ENCODE measurements around the gene HOXB5. TPM values are rescaled to one million over a fixed set of nuclear protein-coding genes. Genes with fewer than 3 reads are reported as not detected.

HOXB5 gene
- polyA plus RNA-seq, 1 donor: 0.48 TPM

DNA sequence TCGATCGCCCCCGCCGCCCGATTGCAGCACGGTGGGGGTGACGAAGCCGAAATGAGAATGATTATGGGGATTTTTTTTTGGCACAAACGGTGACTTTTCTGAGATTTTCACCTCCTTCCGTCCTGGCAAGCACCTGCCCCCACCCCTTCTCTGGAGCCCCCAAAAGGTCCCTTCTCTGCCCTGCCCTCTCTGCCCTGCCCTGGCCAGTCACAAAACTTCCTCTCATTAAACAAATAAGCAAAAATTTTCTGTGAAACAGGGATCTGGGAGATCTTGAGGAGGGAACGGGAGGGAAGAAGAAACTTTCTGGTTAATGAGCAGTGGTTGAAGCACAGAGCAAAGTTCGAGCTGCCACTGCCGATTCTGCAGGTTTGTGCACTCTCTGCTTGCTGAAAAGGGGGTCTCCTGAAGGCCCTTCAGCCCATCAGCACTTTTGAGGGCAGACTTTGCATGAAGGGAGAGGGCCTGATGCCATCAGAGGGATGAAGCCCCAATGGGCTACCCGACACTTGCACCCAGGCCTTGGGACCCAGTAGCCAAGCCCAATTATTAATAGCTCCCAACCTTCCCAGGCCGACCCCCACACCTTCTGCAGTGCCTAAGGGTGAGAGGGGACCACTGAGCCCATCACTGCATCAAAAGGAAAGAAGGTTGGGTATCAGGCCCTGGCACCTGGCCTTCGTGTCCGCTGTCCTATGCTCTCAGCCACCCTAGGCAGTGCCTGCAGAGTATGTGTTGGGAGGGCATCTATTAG lies 22.6 kb upstream of the HOXB5 start:
- no peak for DNase-seq

DNA sequence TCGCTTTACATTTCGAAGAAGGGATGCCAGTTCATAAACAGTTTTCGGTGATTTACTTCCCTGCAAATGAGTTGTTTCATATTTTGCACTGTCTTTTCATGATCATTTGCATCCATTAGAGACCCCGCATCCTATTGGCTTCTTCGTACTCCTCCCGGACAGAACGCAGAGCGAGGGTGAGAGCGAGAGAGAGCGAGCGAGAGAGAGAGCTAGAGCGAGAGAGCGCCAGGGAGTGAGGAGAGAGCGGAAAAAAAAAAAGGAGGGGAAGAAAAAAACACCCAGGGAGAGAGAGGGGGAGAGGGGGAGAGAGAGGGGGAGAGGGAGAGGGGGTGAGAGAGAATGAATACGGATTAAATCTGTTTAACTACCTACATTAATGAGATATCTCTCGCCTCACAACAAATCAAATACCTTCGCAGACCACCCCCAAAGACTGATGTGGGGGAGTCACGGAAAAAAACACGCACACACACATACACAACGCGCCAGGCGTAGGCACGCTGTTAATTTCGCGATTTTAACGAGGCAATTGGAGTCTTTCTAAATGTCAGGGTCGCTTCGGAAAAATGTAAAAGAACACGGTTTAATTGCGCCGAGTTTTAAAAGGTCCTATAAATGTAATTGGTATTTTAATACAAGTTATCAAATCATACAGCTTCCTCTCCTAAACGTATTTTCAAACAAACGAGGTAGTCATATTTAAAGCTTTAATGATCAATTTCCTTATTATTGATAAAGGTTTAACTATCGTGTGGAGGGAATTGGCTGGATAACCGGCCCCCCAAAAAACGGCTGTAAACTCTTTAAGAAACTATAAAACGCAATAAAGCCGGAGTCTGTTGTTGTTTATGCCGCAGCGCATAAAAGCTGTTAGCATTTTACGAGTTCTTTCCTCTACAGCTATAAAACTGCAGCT lies 21.7 kb upstream of the HOXB5 start, which contains the start of gene HOXB8:
TSS of gene HOXB8 (minus strand) at position 246 of the 916 bp plus-strand sequence. CDS start 588 bp downstream, outside the sequence.
- DNase-seq: no peak

DNA sequence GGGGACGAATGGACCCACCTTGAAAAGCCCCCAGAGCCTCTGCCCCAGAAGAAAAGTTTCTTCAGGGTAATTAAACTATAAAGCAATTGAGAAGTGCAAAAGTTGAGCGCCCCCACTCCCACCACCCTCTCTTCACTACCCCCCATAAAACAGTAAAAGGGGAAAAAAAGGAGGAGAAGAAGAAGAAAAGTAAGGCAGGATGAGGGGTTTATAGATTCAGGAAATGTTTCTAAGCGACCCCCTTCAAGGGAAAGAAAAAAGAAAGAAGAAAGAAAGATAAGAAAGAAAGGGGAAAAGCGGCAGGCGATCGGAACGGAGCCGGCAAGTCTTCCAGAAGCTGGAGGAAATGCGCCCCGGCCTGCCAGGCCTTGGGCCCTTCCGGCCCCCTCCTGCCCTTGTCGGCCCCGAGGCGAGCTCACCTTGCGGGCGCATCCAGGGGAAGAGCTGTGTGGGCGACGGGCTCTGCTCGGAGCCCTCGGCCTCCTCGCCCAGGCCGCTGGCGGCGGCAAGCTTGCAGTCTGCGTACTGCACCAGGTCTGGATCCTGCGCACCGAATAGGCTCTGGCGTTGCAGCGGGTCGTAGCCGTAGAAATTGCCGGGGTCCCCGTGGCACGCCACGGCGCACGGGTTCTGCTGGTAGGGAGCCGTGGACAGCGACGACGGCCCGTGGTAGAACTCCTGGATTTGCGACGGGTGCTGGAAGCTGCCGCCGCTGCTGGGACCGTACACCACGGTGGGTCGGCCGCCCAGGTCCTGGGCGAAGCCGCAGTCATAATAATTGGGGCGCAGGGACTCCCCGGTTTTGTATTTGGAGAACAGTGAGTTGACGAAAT lies 20.5 kb upstream of the HOXB5 start:
- DNase-seq: no peak

DNA sequence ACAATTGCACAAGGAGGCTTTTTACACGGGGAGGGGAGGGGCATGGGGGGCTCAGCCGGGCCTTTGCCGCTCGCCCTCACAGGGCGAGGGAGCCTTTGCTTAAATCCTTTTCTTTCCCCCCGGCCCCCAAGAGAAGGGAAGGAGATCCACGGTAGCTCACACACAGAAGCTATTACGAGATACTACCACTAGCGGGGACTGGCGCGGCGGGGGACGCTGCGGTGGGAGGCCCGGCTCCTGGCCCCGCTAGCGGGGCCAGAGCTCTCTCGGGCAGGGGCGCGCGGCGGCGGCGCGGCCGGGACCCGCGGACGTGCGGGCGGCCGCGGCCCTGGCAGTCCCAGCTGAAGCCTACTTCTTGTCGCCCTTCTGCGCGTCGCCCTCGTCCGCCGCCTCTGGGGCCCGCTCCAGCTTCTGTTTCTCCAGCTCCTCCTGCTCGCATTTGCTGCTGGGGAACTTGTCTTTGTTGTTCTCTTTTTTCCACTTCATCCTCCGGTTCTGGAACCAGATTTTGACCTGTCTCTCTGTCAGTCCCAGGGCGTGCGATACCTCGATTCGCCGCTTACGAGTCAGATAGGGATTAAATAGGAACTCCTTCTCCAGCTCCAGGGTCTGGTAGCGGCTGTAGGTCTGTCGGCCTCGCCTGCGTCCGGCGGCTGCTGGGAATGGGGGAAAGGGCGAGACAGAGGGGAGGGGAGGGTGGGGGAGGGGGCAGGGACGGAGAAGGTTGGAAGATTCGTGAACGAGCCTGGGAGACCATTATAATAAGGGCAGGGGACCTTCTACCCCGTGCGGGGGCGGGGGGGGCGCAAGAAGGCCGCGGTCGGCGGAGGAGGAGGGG lies 19.5 kb upstream of the HOXB5 start:
- no peak for DNase-seq

DNA sequence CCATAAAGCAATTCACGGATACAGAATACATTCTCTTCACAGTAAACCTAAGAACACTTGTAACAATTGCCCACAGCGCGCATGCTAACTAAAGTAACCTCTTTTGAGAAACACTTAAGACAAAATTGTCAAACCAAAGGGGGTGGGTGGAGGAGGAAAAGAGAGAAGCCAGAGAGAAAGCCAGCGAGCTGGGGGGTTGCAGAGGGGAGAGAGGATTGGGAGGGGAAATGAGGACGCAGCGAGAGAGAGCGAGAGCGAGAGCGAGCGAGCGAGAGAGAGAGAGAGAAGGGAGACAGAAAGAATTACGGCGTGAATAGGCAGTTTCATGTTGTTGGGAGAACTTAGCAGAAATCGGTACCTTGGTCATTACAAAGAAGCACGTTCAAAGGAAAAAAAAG lies 18.9 kb upstream of the HOXB5 start:
- no peak for DNase-seq

DNA sequence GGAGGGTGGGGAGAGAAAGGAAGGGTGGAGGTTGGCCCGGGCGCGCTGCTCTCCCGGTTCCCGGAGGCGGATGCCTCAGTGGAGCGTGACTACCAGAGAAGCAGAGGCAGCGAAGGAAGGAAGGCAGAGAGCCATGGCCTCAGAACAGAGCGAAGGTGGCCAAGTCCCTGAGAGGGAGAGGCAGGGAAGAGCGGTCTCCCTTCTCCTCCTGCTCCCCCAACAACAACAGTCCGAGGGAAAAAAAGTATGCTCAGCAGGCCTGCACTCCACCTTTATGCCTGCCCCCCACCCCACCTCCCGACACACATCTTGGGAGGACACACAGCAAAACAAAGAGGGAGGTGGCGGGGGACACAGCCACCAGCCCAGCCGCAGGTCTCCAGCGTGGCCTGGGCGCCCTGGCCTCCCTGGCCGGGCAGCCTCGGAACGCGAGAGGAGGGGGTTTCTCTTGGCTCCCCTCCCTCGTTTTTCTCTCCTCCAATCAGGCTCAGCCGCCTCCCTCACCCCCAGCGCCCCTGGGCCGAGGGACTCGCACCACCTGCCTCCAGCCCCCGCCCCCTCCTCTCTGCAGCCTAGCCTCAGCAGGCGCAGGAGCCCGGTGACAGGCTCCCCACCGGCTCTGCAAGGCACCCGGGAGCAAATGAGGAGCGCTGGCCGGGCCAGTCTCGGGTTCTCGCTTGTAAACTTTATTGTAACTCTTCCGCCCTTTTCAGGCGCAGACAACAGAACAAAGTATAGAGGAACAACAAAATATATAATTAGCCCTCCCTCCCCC lies 18.3 kb upstream of the HOXB5 start:
- no peak for DNase-seq

DNA sequence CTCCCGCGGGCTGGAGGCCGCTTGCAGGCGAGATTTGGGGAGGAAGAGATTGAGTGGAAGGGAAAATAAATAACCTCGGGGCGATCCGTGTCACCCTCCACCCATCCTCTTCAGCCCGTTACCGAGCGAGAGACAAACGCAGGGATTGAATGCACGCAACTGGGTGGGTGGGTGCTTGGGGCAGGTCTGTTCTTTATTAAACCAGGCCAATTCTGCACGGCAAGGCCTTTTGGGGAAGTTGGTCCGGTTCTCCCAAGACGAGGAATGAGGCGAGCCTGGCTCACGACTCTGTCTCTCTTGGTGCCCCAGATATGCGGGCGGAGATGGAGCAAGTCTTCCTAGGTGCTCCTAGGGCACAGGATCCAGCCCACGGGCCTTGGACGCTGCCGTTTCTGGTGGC lies 17.6 kb upstream of the HOXB5 start:
- no peak for DNase-seq

DNA sequence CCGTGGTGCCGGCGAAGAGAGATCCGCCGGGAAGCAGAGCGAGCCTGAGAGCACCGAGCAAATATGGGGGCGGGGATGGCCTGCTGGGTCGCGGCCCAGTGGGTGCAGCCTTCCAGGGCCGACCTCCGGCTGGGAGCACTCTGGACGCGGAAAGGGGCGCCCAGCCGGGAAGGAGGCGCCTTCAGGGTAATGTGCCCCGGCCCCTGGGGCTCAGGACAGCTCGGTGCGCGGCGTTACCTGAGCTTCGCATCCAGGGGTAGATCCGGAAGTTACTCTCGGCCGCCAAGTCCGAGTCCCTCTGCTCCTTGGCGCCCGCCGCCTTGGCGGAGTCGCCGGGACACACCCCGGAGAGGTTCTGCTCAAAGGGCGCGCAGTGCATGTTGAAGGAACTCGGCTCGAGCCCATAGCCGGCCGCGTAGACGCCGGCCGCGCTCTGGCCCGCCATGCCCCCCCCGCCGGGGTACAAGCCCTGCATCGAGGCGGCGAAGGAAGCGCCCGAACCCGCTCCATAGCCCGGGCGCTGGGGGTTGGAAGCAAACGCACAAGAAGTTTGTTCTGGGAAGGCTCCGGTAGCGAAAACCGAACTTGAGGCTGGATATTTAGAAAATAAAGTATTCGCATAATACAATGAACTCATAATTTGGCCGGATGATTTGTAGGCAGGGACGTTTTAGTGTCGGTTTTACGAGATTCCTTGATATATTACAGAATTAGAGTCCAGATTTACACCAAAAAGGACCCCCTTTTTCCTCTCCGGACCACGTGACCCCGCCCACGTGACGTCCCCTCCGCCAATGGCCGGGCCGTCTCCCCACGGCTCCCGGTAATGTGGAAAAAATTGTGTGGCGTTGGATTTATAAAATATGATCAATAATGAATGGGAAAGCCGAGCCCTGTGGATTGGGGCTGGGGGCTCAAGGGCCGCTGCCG lies 17.0 kb upstream of the HOXB5 start, which contains the start of gene HOXB7:
TSS of gene HOXB7 (minus strand) at position 736 of the 930 bp plus-strand sequence. CDS start at position 637, 99 bp downstream.
- no peak for DNase-seq

DNA sequence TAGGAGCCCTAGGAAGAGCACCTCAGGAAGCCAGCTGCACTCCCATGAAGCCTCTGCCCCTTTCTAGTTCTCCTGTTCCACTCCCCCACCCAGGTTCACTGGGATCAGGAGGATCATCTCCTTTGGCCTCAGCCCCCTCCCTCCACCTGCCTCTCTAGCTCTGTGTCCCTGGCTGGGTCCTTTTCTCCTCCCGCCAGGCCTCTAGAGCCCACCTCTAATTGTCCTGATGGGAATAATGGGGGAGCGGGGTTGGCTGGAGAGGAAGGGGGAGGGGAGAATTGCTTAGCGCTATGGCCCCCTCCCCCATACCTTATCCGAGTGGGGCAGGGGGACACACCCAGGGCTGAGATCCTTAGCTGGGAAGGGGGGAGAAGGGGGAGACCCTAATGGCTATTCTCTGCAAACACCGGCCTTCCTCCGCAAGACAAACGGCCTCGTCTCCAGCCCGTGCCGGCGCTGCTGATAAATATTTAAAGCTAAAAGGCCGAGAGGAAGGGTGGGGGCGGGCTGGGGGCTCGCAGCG lies 16.2 kb upstream of the HOXB5 start:
- no peak for DNase-seq

DNA sequence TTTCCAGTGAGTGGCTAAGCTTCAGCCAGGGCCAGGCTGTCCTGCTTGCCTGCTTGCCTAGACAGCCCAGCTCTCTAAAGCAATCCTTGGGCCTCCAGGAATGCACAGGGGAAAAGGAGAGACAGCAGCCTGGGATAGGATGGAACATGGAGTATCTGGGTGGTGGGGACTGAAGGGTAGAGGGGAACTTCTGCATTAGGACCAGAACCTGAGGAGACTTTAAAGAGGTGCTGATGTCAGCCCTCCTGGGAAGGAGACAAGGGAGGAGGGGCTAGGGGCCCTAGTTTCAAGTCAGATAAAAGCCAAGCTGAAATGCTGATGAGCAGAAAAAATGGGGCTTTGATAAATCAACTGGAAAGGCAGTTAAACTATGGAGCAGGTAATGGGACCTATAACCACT lies 15.5 kb upstream of the HOXB5 start:
- no peak for DNase-seq

DNA sequence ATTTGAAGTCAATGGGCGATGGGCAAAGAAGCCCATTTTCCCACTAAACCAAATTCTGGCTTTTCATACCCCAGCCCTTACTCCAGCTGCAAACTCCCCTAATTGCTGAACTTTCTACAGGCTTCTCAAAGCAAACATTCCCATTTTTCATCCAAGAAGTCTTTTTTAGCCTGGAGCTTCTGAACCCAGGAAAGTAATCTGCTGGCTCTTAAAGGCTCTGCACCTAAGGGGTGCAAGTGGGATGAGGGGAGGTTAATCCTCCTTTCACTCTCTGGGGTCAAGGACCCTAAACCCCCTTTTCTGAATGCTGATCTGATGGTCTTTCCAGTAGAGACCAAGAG lies 14.9 kb upstream of the HOXB5 start:
- DNase-seq: no peak

DNA sequence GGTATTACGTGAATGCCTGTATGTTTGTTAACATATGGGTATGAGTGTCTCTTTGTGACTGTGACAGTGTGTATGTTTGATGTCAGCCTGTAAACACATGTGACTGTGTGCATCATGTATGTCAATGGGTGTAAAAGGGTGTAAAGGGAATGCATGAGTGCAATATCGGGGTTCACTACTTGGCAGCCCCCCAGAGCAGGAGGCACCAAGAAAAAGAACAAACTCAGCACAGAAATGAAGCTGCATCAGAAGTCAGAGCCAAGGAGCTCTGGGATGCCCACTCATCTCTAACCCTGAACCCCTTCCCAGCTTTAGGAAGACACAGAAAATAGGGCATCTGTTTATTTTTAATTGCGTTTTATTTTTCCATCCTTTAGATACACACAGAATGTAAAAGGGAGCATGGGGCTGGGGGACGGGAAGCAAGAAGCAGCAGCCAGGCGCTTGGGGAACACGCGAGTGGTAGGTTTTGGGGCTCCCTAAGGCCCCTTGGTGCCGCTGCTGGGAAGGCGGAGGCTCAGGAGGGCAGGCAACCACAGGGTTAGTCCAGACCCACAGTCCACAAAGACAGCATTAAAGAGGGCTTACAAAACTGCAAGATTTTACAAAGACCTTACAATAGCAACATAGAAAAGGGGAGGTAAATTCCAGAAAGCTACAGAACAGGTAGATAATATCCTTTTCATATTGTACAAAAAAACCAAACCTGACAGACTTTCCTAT lies 13.5 kb upstream of the HOXB5 start:
- DNase-seq: no peak

DNA sequence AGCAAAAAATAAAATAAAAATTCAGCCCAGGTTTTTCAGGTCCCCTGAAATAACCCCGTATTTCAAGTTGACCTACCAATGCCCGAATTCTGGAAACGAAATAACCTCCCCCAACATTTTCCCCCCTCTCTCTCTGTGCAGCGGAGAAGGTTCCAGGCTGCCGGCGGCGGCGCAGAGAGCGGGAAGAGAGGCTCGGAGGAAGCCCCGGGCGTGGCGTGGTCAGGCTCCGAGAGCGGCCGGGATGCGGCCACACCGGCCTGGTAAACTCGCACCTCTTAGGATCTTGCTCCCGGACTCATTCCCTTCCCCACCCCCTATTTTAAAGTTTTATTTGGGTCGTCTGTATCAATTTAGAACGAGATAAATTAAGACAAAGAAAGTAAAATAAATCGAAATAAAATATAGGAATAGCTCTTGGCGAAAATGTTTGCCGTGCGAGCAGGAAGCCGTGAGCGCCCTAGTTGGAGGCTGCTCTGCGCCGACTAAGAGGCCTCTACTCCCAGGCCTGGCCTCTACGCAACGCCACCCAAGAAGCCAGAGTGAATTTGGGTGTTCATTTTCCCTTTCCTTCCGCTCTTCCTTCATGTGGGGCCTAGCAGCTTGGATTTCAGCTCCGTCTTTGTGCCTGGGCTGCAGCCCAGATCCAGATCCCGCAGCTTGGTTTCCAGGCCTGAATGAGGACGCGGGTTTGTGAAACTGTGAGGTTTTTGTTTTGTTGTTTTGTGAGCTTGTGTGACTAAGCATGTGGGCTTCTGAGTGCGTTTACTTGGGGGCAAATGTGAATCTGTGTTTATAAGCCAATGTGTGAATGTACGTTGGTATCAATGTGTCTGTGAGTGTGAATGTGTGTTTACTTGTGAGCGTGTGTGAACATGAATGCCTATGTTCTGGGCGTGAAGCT lies 12.7 kb upstream of the HOXB5 start:
- DNase-seq: no peak

DNA sequence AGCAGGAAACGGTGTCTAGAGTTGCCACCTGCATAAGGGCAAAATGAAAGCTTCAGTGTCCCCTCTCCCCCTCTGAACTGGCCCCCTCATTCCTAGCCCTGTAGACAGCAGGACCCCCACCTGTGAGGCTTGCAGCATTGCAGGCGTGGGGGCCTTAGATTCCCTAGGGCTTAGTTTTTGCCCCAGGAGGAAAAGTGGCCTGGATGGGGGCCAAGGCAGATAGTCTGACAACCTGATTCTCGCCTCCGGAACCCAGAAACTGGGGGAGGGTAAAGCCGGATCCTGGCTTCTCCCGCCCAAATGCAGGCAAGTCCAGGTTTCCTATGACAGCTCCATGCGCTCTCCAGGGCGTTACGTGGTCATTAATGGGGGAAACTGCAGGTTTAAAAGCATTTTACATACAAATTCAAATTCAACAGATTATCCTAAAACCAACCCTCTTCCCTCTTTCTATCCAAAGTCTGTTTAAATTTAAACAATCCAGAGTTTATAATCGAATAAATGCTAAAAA lies 11.9 kb upstream of the HOXB5 start:
- DNase-seq: no peak

DNA sequence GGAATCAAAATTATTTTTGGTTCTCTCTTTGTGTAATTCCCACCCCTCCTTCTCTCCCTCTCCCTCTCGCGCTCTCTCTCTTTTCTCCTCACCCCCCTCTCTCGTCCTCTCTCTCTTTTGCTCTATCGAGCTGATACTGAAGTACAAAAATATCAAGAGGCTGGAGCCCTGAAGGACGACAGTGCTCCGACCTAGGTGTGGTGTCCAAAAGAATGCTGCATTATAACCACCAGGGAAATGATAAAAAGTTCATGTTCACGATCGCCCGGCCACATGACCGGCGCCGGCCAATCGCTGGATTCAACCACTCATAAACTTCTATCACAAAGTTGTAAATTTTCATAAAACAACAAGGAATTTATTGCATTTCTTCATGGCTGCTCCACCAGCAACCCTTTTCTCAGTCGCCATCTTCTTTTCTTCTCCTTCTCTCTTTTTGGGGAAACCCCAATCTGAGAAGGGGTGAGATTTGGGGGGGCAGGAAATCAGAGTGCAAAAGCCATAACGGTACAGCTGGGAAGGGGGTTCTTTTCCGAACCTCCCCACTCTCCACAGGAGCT lies 11.3 kb upstream of the HOXB5 start, which contains the start of gene HOXB6:
TSS of gene HOXB6 (minus strand) at position 217 of the 560 bp plus-strand sequence. CDS start 6,836 bp downstream, outside the sequence.
- DNase-seq: no peak

DNA sequence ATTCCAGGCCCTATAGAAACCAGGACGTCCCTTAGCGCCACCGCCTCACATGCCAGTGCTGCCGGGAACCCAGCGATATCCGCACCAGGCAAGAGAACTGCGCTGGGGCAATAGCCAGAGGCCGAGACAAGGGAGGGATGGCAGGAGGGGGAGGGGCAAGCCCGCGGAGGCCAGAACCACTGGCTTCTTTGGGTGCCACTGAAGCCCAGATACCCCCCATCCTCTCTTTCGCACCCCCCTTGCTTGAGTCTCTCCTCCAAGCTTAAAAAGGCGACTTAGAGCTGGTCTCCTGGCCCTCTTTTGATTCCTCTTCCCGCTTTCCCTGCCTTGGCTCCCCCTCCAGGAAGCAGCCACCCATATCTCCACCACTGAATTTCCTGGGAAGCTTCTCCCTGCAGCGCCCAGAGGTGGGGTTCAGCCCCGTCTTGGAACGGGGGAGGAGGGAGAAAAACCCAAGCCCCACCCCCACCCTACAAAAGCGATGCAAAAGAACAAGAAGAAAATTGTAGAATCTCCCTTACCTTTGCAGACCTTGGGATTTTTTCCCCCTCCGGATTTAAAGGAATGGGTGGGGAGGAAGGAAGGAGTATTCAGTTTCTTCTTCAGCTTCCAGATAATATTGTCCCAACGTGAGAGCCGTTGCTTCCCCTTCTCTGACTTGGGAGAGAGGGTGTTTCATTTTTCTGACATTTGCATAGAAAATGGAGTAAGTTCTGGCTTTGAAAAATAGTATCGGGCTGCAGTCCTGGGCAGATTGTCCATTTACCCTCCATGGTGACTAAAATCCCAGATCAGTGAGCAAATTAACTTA lies 10.6 kb upstream of the HOXB5 start:
- no peak for DNase-seq

Data from hindlimb muscle (tissue), 1 donor.